K562 (cell line): ENCODE data around the gene TCF25. TPM values are rescaled to one million over a fixed set of nuclear protein-coding genes. Genes with fewer than 3 reads are reported as not detected.

Experiments
- ATAC-seq: fragments of 200-7000 bp; cut with Tn5 transposase; 3 replicates; pipeline ENCODE4 v1.9.1; 2020; ENCODE audit warnings: moderate library complexity
- BruUV-seq: library from RNA; stranded (reverse); fragments of 400-500 nt; replicated peaks from 2 replicates; lab custom pipeline; 2021; lab: Mats Ljungman, UMichigan
- CTCF ChIA-PET: fragments of 300-600 bp; formaldehyde crosslinking; extraction: SDS; loops from one replicate; lab custom pipeline; 2021; ENCODE audit warnings: low intra/inter-chr PET ratio; lab: Yijun Ruan, JAX
- POLR2A ChIA-PET: fragments of 300-600, 350-650 bp; sonication (Branson Sonifier 250); formaldehyde crosslinking; extraction: SDS; loops from one replicate; lab custom pipeline; 2021; ENCODE audit warnings: antibody characterized with exemption, inconsistent platforms; lab: Yijun Ruan, JAX
- DNase-seq, 4 experiments: peaks; one replicate each; pipeline versions ENCODE4 v3.0.0 to v3.0.0-alpha.2; 2011 to 2018; ENCODE audit warnings: low spot score in 3 of 4, mixed read lengths in 3 of 4; ENCODE audit errors: extremely low read depth in 1 of 4
- FAIRE-seq: peaks from 2 replicates; lab custom pipeline; 2011; peaks lifted over from hg19 to GRCh38; lab: Jason Lieb, UNC
- H2AFZ ChIP-seq: 2 replicates; pipeline ENCODE4 v1.6.0; 2011; ENCODE audit warnings: low read depth, low read length, control low read depth, inconsistent platforms
- H3K27ac ChIP-seq: fragments of 200-600 bp; 3 replicates; pipeline ENCODE4 v1.8.0; 2011; ENCODE audit warnings: low read depth, mild to moderate bottlenecking, control low read depth, inconsistent platforms, low read length, moderate library complexity, mixed read lengths; ENCODE audit errors: extremely low read depth
- H3K27me3 ChIP-seq, 2 experiments: fragments of 300-600 bp in 1 of 2; 2 replicates in 1 of 2; 3 replicates in 1 of 2; pipeline versions ENCODE4 v1.6.0 to v1.8.0; 2011; ENCODE audit warnings: inconsistent platforms in 2 of 2, low read length in 2 of 2, mild to moderate bottlenecking in 1 of 2, mixed read lengths in 1 of 2, moderate library complexity in 1 of 2; ENCODE audit not compliant: control insufficient read depth in 2 of 2, insufficient read depth in 2 of 2
- H3K36me3 ChIP-seq: fragments of 300-600 bp; 3 replicates; pipeline ENCODE4 v1.8.0; 2011; ENCODE audit warnings: mild to moderate bottlenecking, low read length, inconsistent platforms; ENCODE audit not compliant: control insufficient read depth, insufficient read depth
- H3K4me1 ChIP-seq, 2 experiments: fragments of 200-600 bp in 1 of 2; replicated peaks in 1 of 2; 2 replicates in 1 of 2; 3 replicates in 1 of 2; pipeline versions ENCODE4 v1.5.1 to v1.8.0; 2011; ENCODE audit warnings: inconsistent platforms in 2 of 2, low read length in 2 of 2, mild to moderate bottlenecking in 1 of 2, mixed read lengths in 1 of 2, moderate library complexity in 1 of 2; ENCODE audit not compliant: control insufficient read depth in 2 of 2, insufficient read depth in 2 of 2
- H3K4me2 ChIP-seq: 2 replicates; pipeline ENCODE4 v1.6.1; 2011; ENCODE audit warnings: low read length, control low read depth, inconsistent platforms, mixed read lengths; ENCODE audit not compliant: insufficient read depth
- H3K4me3 ChIP-seq: fragments of 200-600 bp; sonication (generic), shearing (Covaris generic); 2 replicates; pipeline ENCODE4 v1.5.1; 2016; ENCODE audit warnings: control low read depth, inconsistent platforms
- H3K79me2 ChIP-seq: fragments of 200-600 bp; 3 replicates; pipeline ENCODE4 v1.8.0; 2011; ENCODE audit warnings: low read length, inconsistent platforms; ENCODE audit not compliant: control insufficient read depth, insufficient read depth
- H3K9ac ChIP-seq, 2 experiments: 2 replicates each; pipeline versions ENCODE4 v1.6.0 to v1.6.1; 2011; ENCODE audit warnings: low read depth in 2 of 2, low read length in 2 of 2, control low read depth in 1 of 2, inconsistent platforms in 1 of 2, mild to moderate bottlenecking in 1 of 2, mixed read lengths in 1 of 2; ENCODE audit not compliant: insufficient read depth in 1 of 2
- H3K9me1 ChIP-seq: one replicate; pipeline ENCODE4 v1.6.0; 2011; ENCODE audit warnings: inconsistent platforms, mild to moderate bottlenecking, low read length, moderate library complexity; ENCODE audit not compliant: control insufficient read depth, insufficient read depth
- H3K9me3 ChIP-seq: replicated peaks from 2 replicates; pipeline ENCODE4 v1.5.1; 2011; ENCODE audit warnings: low read depth, low read length, inconsistent platforms; ENCODE audit not compliant: control insufficient read depth, insufficient read depth
- H4K20me1 ChIP-seq: replicated peaks from 2 replicates; pipeline ENCODE4 v1.6.1; 2011; ENCODE audit warnings: low read length, inconsistent platforms, mixed read lengths; ENCODE audit not compliant: control insufficient read depth, insufficient read depth
- ASH1L ChIP-seq: fragments of 450-650 bp; IDR thresholded peaks from 2 replicates; pipeline ENCODE4 v1.6.1; 2018; ENCODE audit warnings: borderline replicate concordance, mild to moderate bottlenecking, low read depth; ENCODE audit not compliant: partially characterized antibody
- CREB3L1 ChIP-seq: fragments of 450-650 bp; IDR thresholded peaks from 2 replicates; pipeline ENCODE4 v1.6.1; 2014; ENCODE audit warnings: low read depth, mild to moderate bottlenecking, moderate library complexity, borderline replicate concordance
- FOS ChIP-seq: IDR thresholded peaks from 3 replicates; pipeline ENCODE4 v1.6.1; 2011; ENCODE audit not compliant: insufficient read length; ENCODE audit errors: extremely low read depth
- MBD2 ChIP-seq: sonication (generic); IDR thresholded peaks from 2 replicates; pipeline ENCODE4 v1.6.1; 2016; ENCODE audit warnings: low read depth, borderline replicate concordance
- PKNOX1 ChIP-seq: fragments of 450-650 bp; IDR thresholded peaks from 2 replicates; pipeline ENCODE4 v1.6.1; 2016
- RAD51 ChIP-seq: fragments of 450-650 bp; IDR thresholded peaks from 2 replicates; pipeline ENCODE4 v1.7.1; 2016; ENCODE audit warnings: low read depth, mild to moderate bottlenecking, borderline replicate concordance
- RBFOX2 ChIP-seq: fragments of 200-400 bp; formaldehyde crosslinking; IDR thresholded peaks from 2 replicates; pipeline ENCODE4 v1.6.1; 2017; ENCODE audit warnings: low read depth, mild to moderate bottlenecking, low read length, moderate library complexity
- USF1 ChIP-seq: sonication (generic); formaldehyde crosslinking; IDR thresholded peaks from 2 replicates; pipeline ENCODE4 v1.9.0; 2022; ENCODE audit warnings: mild to moderate bottlenecking, missing genetic modification reagents
- USF2 ChIP-seq: sonication (generic); formaldehyde crosslinking; IDR thresholded peaks from 2 replicates; pipeline ENCODE4 v1.5.0; 2020; ENCODE audit warnings: missing genetic modification reagents
- ZNF445 ChIP-seq: fragments of 250-450 bp; sonication (Bioruptor Pico); IDR thresholded peaks from 2 replicates; pipeline ENCODE4 v1.4.0; 2020; ENCODE audit warnings: low read depth, mild to moderate bottlenecking, moderate library complexity
- ZNF764 ChIP-seq: fragments of 250-450 bp; sonication (Bioruptor Pico); IDR thresholded peaks from 2 replicates; pipeline ENCODE4 v1.4.0; 2020; ENCODE audit warnings: low read depth, mild to moderate bottlenecking, moderate library complexity
- WGBS: fragments of 100-300 bp; shearing (Covaris generic); methylation state at CpG from one replicate; pipeline ENCODE4 v1.1.6; 2016; ENCODE audit warnings: low coverage, mixed read lengths; ENCODE audit not compliant: insufficient coverage; ENCODE audit errors: missing lambda C conversion rate; 5-methylcytosine and 5-hydroxymethylcytosine counted together
- in situ Hi-C: fragments of 300-500 bp; cut with MboI; formaldehyde crosslinking; loops from 4 replicates; pipeline ENCODE4 v1.15.0; 2018; ENCODE audit warnings: inconsistent platforms, mixed read lengths
- intact Hi-C: fragments of 100-400 bp; cut with micrococcal nuclease; formaldehyde crosslinking; loops from 2 replicates; pipeline ENCODE4 v1.14.2; 2022
- polyA plus RNA-seq, 8 experiments: library from polyadenylated mRNA; depleted of rRNA in 4 of 8; stranded (reverse) in 5 of 8; unstranded in 3 of 8; fragments of >200 nt; fragmentation: Nextera tagmentation in 2 of 8; fragmentation: Illumina TruSeq in 1 of 8; extraction: Ambion mirVana in 2 of 8; extraction: Trizol in 1 of 8; gene quantifications; 2 replicates each; pipeline versions ENCODE4 v1.2.1 to v1.2.3, GENCODE V29; 2011 to 2014; ENCODE audit warnings: inconsistent platforms in 1 of 8, missing spikeins in 1 of 8
- total RNA-seq, 7 experiments: library from RNA; depleted of rRNA in 6 of 7; stranded (reverse); fragments of >200 nt in 6 of 7; fragmentation: Illumina TruSeq in 2 of 7; extraction: Trizol in 2 of 7; gene quantifications; 2 replicates each; pipeline versions ENCODE4 v1.2.1 to v1.2.3, GENCODE V29; 2011 to 2021; ENCODE audit warnings: low replicate concordance in 1 of 7

The TCF25 gene
- total and polyA plus RNA-seq, 9 of the 15 experiments (the other 6 are each of a cell fraction or from before 2014, with no cell fraction given): 9.0 to 154 (median 83.8) TPM

- Histone ChIP-seq H3K79me2 (no peaks in the 10 kb centered on the region), H2AFZ (no peak overlapping the region), H3K27me3 (no peaks in the 10 kb centered on the region), H3K4me3 (no peak overlapping the region), H3K9me3 (no peaks in the 10 kb centered on the region), H3K4me2 (no peak overlapping the region), H3K27ac (no peak overlapping the region), H3K36me3 (peaks cover 65% of the 10 kb centered on the region), H3K9me1 (peaks cover 3% of the 10 kb centered on the region), H4K20me1 (no peaks in the 10 kb centered on the region), H3K9ac (no peak overlapping the region), H3K4me1 (peaks cover 0 to 25% of the 10 kb centered on the region in 2 experiments; a peak in 2 of 5 replicates)
- ATAC-seq (no peak), DNase-seq (no peak), FAIRE-seq (no peak)
- intact Hi-C loops: no loop called here
- in situ Hi-C loops: no loop called here
- ChIA-PET CTCF (no interaction called here), POLR2A (no interaction called here)
- TF ChIP-seq ZNF764 (CRISPR knock-in tag) (no peak), RBFOX2 (0 out of 2 replicates have a peak, but pooled peaks have one; percentile 28), CREB3L1 (no peak)
- BruUV-seq: no TSS peak
- 93% methylated on average over 20 of the region's 23 CpGs for WGBS
Measured at GRCh38 chr16:89957216-89957785, 83.9 kb downstream of the TCF25 start.

GRCh38 chr16:89958068-89958467, 84.7 kb downstream of the TCF25 start:
- 94% methylated on average over 7 of the region's 7 CpGs for WGBS
- DNase-seq: peak; percentile 44 to 80 (median 72)
- intact Hi-C loops: no loop called here
- no peak overlapping the region for H3K9ac ChIP-seq
- in situ Hi-C loops: no loop called here
- no TSS peak for BruUV-seq
- POLR2A ChIA-PET: no interaction called here
- no peak overlapping the region for H3K4me2 ChIP-seq
- FAIRE-seq: peak; percentile 69
- H3K27me3 ChIP-seq: no peaks in the 10 kb centered on the region
- H3K36me3 ChIP-seq: peaks cover 62% of the 10 kb centered on the region
- no peaks in the 10 kb centered on the region for H3K9me3 ChIP-seq
- H4K20me1 ChIP-seq: no peaks in the 10 kb centered on the region
- H3K4me3 ChIP-seq: no peak overlapping the region
- peaks cover 3% of the 10 kb centered on the region for H3K9me1 ChIP-seq
- peak; percentile 91 for ATAC-seq
- H3K4me1 ChIP-seq: peaks cover 0 to 29% of the 10 kb centered on the region in 2 experiments; a peak in 2 of 5 replicates
- CTCF ChIA-PET: no interaction called here
- H2AFZ ChIP-seq: no peak overlapping the region
- H3K27ac ChIP-seq: no peak overlapping the region
- H3K79me2 ChIP-seq: no peaks in the 10 kb centered on the region
- TF ChIP-seq MBD2 (peak; percentile 30; the same call in 1 of the 2 replicates), PKNOX1 (peak; percentile 81), ASH1L (peak; percentile 66), USF1 (peak; percentile 91), ZNF445 (CRISPR knock-in tag) (no peak), FOS (peak; percentile 64), RAD51 (peak; percentile 70), USF2 (CRISPR knock-in tag) (peak; percentile 86)
